ENCODE data around the gene FAM98B. TPM values are rescaled to one million over a fixed set of nuclear protein-coding genes. Genes with fewer than 3 reads are reported as not detected.
A peak's percentile ranks its signal among the peaks of the same experiment; 100 is the strongest.

Gene FAM98B
- total RNA-seq, 2 experiments from 2014 or later, result 20.1 to 20.4 TPM

- POLR2A ChIA-PET, result interaction anchor here (1.9 kb wide), 1 partner anchor 10 kb away, joined by 6 read pairs; no protein-coding TSS in a partner anchor
- intact Hi-C loops (cut with DNase I, micrococcal nuclease), result loop anchor here in 1 of 2 experiments (5.0 kb wide), 1 partner anchor 48 kb away; no protein-coding TSS in a partner anchor
- no peaks in the 10 kb centered on the region for H3K4me1 ChIP-seq (ENCODE audit: insufficient read depth, low read length)
- Mint-ChIP-seq H3K4me1 (ENCODE audit: low read depth) (peaks cover 25% of the 10 kb centered on the region), H3K9me3 (no peaks in the 10 kb centered on the region), H3K27me3 (no peaks in the 10 kb centered on the region), H3K36me3 (ENCODE audit: low read depth) (peaks cover 97% of the 10 kb centered on the region), H3K4me3 (no peak overlapping the region), H3K27ac (peak overlapping the region; percentile 76)
- H3K4me3 ChIP-seq (ENCODE audit: low read length), result no peak overlapping the region
- TF ChIP-seq CTCF (IDR thresholded peaks at IDR 0.05), result no peak
- H3K9me3 ChIP-seq (ENCODE audit: control insufficient read depth in 1 of 2, insufficient read depth in 1 of 2, low read length in 2 of 2), result no peaks in the 10 kb centered on the region
- H3K36me3 ChIP-seq (ENCODE audit: insufficient read depth, low read length), result peaks cover 96% of the 10 kb centered on the region
- H3K27me3 ChIP-seq (ENCODE audit: control insufficient read depth in 1 of 2, insufficient read depth in 2 of 2, low read length in 2 of 2), result no peaks in the 10 kb centered on the region
- ATAC-seq (ENCODE audit: poor library complexity) (no peak), DNase-seq (no peak)
- CTCF ChIA-PET, result interaction anchor here (0.9 kb wide), 1 partner anchor 27 kb away, joined by 3 read pairs; no protein-coding TSS in a partner anchor
- no peak overlapping the region for H3K27ac ChIP-seq (ENCODE audit: low read depth in 1 of 2, low read length in 2 of 2)
Observed at GRCh38 chr15:38499651-38500050, 45.7 kb downstream of the FAM98B start.

DNA sequence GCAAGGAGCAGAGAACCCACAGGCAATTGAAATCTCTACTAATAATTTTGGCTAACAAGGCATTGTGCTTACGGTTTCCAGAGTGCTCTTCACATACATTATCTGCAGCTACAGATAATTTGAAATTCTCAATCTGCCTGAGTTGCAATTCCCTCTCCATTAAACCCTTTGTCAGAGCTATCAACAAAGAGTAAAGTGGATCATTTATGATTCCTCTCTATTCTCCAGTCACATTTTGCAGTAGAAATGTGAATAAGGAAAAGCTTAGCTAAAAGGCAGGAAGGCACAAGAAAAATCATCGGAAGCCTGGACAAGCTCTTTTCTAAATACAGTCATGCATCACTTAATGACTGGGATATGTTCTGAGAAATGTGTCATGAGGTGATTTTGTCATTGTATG, 49.6 kb downstream of the FAM98B start:
- H3K27ac ChIP-seq (ENCODE audit: low read depth in 1 of 2, low read length in 2 of 2), result no peak overlapping the region
- H3K27ac Mint-ChIP-seq, result peak overlapping the region; percentile 74
- POLR2A ChIA-PET, result interaction anchor here (0.7 to 1.1 kb wide), 5 partner anchors 8 to 192 kb away, joined by 3 to 6 read pairs (median 3); partner anchors contain the start of gene FAM98B

DNA sequence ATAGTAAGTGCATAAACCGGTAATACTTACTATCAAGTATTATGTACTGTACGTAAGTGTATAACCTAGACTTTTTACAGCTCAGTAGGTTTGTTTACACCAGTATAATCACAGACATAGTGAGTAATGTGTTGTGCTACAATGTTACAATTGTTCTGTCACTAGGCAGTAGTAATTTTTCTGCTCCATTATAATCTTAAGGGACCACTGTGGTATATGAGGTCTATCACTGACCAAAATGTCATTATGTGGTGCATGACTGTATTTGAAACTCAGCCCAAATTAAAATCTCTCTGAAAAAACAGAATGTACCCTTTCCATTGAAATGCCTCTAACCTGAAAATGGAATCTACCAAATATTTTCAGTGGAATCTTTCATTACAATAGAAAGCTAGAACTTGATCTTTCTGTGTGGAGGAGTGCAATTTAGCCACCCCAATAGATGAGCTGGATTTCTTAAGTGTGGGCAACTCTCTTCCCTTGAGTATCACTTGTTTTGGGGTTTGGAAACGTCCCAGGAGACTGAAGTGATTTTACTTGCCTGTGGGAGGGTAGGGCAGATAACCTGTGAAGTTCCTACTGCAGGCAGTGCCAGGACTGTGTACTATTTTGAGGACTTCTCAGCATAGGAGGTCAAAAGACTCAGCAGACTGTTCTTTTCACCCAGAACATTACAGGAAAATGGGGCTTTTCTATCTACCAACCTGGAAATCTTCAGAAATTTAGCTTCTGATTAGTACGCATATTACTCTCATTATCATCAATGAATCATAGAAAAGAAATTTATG, 50.9 kb downstream of the FAM98B start:
- Histone ChIP-seq H3K4me3 (ENCODE audit: low read length) (no peak overlapping the region), H3K9me3 (ENCODE audit: control insufficient read depth in 1 of 2, insufficient read depth in 1 of 2, low read length in 2 of 2) (no peaks in the 10 kb centered on the region), H3K27ac (ENCODE audit: low read depth in 1 of 2, low read length in 2 of 2) (no peak overlapping the region), H3K27me3 (ENCODE audit: control insufficient read depth in 1 of 2, insufficient read depth in 2 of 2, low read length in 2 of 2) (no peaks in the 10 kb centered on the region), H3K36me3 (ENCODE audit: insufficient read depth, low read length) (peaks cover 98% of the 10 kb centered on the region), H3K4me1 (ENCODE audit: insufficient read depth, low read length) (no peaks in the 10 kb centered on the region)
- H3K36me3 Mint-ChIP-seq (ENCODE audit: low read depth), result peaks cover 99% of the 10 kb centered on the region
- no peaks in the 10 kb centered on the region for H3K27me3 Mint-ChIP-seq
- intact Hi-C loops (cut with DNase I, micrococcal nuclease), result no loop called here
- ATAC-seq (ENCODE audit: poor library complexity), result no peak
- no peak overlapping the region for H3K4me3 Mint-ChIP-seq
- peak overlapping the region; percentile 79 for H3K27ac Mint-ChIP-seq
- no peak for DNase-seq
- no peaks in the 10 kb centered on the region for H3K9me3 Mint-ChIP-seq
- no peak for TF ChIP-seq CTCF (IDR thresholded peaks at IDR 0.05)
- peaks cover 8% of the 10 kb centered on the region for H3K4me1 Mint-ChIP-seq (ENCODE audit: low read depth)
- ChIA-PET CTCF (interaction anchor here (1.0 to 3.4 kb wide), 5 partner anchors 11 to 186 kb away, joined by 3 to 11 read pairs (median 3); partner anchors contain the start of gene RASGRP1), POLR2A (interaction anchor here (0.9 to 1.3 kb wide), 6 partner anchors 12 to 184 kb away, joined by 3 read pairs; partner anchors contain the start of gene FAM98B)

More for the DNA sequence above, 49.6 kb downstream of the FAM98B start:
- Histone ChIP-seq H3K4me1 (ENCODE audit: insufficient read depth, low read length) (no peaks in the 10 kb centered on the region), H3K9me3 (ENCODE audit: control insufficient read depth in 1 of 2, insufficient read depth in 1 of 2, low read length in 2 of 2) (no peaks in the 10 kb centered on the region), H3K4me3 (ENCODE audit: low read length) (no peak overlapping the region), H3K36me3 (ENCODE audit: insufficient read depth, low read length) (peaks cover 98% of the 10 kb centered on the region), H3K27me3 (ENCODE audit: control insufficient read depth in 1 of 2, insufficient read depth in 2 of 2, low read length in 2 of 2) (no peaks in the 10 kb centered on the region)
- no peak for TF ChIP-seq CTCF (IDR thresholded peaks at IDR 0.05)
- intact Hi-C loops (cut with DNase I, micrococcal nuclease), result no loop called here
- CTCF ChIA-PET, result interaction anchor here (1.2 to 3.4 kb wide), 2 partner anchors 61 to 187 kb away, joined by 3 to 11 read pairs; partner anchors contain the start of gene RASGRP1
- Mint-ChIP-seq H3K9me3 (no peaks in the 10 kb centered on the region), H3K4me1 (ENCODE audit: low read depth) (peaks cover 7% of the 10 kb centered on the region), H3K27me3 (no peaks in the 10 kb centered on the region), H3K4me3 (no peak overlapping the region), H3K36me3 (ENCODE audit: low read depth) (peaks cover 99% of the 10 kb centered on the region)
- no peak for DNase-seq
- no peak for ATAC-seq (ENCODE audit: poor library complexity)

All from CD4-positive, alpha-beta T cell (primary cell).